SU-DHL-6 (cell line): ENCODE data around the gene ATG10.

Experiments used
- H2AFZ ChIP-seq: fragments of 200-600 bp; sonication (generic); 2 replicates; pipeline ENCODE4 v1.6.1; 2014; ENCODE audit warnings: low read depth, mild to moderate bottlenecking, moderate library complexity, mixed read lengths, antibody characterized with exemption, low read length; ENCODE audit not compliant: severe bottlenecking
- H3F3A ChIP-seq: fragments of 200-600 bp; shearing (Covaris generic); 2 replicates; pipeline ENCODE4 v1.6.0; 2016; ENCODE audit warnings: antibody characterized with exemption, mild to moderate bottlenecking; ENCODE audit not compliant: insufficient read depth
- H3K27ac ChIP-seq: fragments of 200-600 bp; sonication (generic); 2 replicates; pipeline ENCODE4 v1.5.1; 2016; ENCODE audit warnings: low read depth, mild to moderate bottlenecking, low read length, moderate library complexity, mixed read lengths
- H3K27me3 ChIP-seq: fragments of 200-600 bp; sonication (generic), shearing (Covaris generic); 2 replicates; pipeline ENCODE4 v1.6.0; 2014; ENCODE audit warnings: mild to moderate bottlenecking, low read length
- H3K36me3 ChIP-seq: fragments of 200-600 bp; sonication (generic); 2 replicates; pipeline ENCODE4 v1.6.1; 2014; ENCODE audit warnings: mild to moderate bottlenecking, low read length, mixed read lengths
- H3K4me2 ChIP-seq: fragments of 300-600, 200-600 bp; shearing (Covaris generic), sonication (generic); 2 replicates; pipeline ENCODE4 v1.6.0; 2014; ENCODE audit warnings: low read length, low read depth, mild to moderate bottlenecking; ENCODE audit not compliant: poor library complexity, severe bottlenecking
- H3K4me3 ChIP-seq: fragments of 200-600 bp; sonication (generic); 2 replicates; pipeline ENCODE4 v1.5.1; 2014; ENCODE audit warnings: antibody characterized with exemption, low read length, mild to moderate bottlenecking, mixed read lengths; ENCODE audit not compliant: insufficient read depth, poor library complexity, severe bottlenecking
- H3K79me2 ChIP-seq: fragments of 200-600 bp; sonication (generic); 2 replicates; pipeline ENCODE4 v1.6.1; 2014; ENCODE audit warnings: mild to moderate bottlenecking, low read length, moderate library complexity; ENCODE audit not compliant: insufficient read depth
- H3K9ac ChIP-seq: fragments of 200-600 bp; sonication (generic); 2 replicates; pipeline ENCODE4 v1.7.0; 2014; ENCODE audit warnings: mild to moderate bottlenecking, low read length
- H3K9me2 ChIP-seq: fragments of 200-600 bp; sonication (generic); replicated peaks from 2 replicates; pipeline ENCODE4 v1.6.1; 2014; ENCODE audit warnings: low read length; ENCODE audit not compliant: insufficient read depth
- H3K9me3 ChIP-seq: fragments of 200-600 bp; sonication (generic); 2 replicates; pipeline ENCODE4 v1.6.1; 2014; ENCODE audit warnings: low read length, mixed read lengths; ENCODE audit not compliant: insufficient read depth
- H4K20me1 ChIP-seq: fragments of 200-600 bp; sonication (generic); 2 replicates; pipeline ENCODE4 v1.6.1; 2014; ENCODE audit warnings: low read depth, mild to moderate bottlenecking, antibody characterized with exemption, low read length, moderate library complexity, mixed read lengths
- EZH2phosphoT487 ChIP-seq: fragments of 200-600 bp; sonication (generic), shearing (Covaris generic); conservative IDR thresholded peaks from 2 replicates; pipeline ENCODE4 v1.6.1; 2018; ENCODE audit warnings: mild to moderate bottlenecking, antibody characterized with exemption, low read length, moderate library complexity, mixed read lengths
- TF ChIP-seq, protein P1 (sequence below): fragments of 200-600 bp; sonication (generic); IDR thresholded peaks from one replicate; pipeline ENCODE4 v1.5.1; 2017; ENCODE audit warnings: antibody characterized with exemption, mild to moderate bottlenecking, low read length, moderate library complexity; ENCODE audit not compliant: insufficient read depth, poor library complexity, severe bottlenecking

ATG10 gene

DNA sequence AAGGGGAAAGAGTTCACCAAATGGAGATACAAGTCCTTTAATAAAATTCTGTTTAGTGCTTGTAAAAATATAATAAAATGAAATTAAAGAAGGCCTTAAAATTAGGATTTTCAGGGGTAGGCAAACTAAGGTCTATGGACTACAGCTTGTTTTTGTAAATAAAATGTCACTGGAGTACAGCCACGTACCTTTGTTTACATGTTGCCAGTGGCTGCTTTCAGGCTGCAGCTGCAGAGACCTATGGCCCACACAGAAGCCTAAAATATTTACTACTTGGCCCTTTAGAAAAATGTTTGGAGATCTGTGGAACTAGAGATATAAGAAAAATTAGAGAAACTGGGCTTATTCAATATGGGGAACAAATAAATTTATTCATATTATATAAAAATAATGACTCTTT, 183.5 kb downstream of the ATG10 start:
- H3K27ac ChIP-seq: no peak overlapping the region
- TF ChIP-seq, protein P1, sequence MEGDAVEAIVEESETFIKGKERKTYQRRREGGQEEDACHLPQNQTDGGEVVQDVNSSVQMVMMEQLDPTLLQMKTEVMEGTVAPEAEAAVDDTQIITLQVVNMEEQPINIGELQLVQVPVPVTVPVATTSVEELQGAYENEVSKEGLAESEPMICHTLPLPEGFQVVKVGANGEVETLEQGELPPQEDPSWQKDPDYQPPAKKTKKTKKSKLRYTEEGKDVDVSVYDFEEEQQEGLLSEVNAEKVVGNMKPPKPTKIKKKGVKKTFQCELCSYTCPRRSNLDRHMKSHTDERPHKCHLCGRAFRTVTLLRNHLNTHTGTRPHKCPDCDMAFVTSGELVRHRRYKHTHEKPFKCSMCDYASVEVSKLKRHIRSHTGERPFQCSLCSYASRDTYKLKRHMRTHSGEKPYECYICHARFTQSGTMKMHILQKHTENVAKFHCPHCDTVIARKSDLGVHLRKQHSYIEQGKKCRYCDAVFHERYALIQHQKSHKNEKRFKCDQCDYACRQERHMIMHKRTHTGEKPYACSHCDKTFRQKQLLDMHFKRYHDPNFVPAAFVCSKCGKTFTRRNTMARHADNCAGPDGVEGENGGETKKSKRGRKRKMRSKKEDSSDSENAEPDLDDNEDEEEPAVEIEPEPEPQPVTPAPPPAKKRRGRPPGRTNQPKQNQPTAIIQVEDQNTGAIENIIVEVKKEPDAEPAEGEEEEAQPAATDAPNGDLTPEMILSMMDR: no peak
- TF ChIP-seq EZH2phosphoT487: no peak
- H3K4me3 ChIP-seq: no peak overlapping the region
- H3K9ac ChIP-seq: no peak overlapping the region
- no peaks in the 10 kb centered on the region for H3K9me3 ChIP-seq
- H3F3A ChIP-seq: no peaks in the 10 kb centered on the region
- no peaks in the 10 kb centered on the region for H3K36me3 ChIP-seq
- H3K4me2 ChIP-seq: no peak overlapping the region
- H3K79me2 ChIP-seq: no peaks in the 10 kb centered on the region
- no peaks in the 10 kb centered on the region for H3K27me3 ChIP-seq
- H3K9me2 ChIP-seq: no peaks in the 10 kb centered on the region
- no peaks in the 10 kb centered on the region for H4K20me1 ChIP-seq
- H2AFZ ChIP-seq: no peak overlapping the region

DNA sequence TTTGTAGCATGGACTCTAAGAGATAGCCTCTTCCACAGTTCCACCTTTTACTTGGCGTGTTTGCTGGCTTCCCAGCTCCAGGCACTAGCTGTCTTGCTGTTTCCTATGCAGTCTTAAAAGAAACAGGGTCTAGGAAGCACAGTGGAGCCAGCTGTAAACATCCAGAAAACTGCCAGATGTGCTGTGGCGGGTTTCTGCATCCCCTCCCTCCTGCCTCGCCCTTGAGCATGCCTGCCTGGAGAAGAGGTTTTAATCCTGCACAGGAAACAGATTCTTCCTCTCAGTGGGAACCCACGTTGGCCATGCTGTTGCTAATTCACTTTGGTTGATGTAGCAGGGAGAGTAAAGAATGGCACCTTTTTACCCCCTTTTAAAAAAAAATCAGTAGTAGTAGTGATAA, 185.1 kb downstream of the ATG10 start:
- Histone ChIP-seq H3F3A (no peaks in the 10 kb centered on the region), H3K79me2 (no peaks in the 10 kb centered on the region), H3K9me3 (no peaks in the 10 kb centered on the region), H2AFZ (no peak overlapping the region), H4K20me1 (no peaks in the 10 kb centered on the region), H3K9me2 (no peaks in the 10 kb centered on the region), H3K27ac (no peak overlapping the region), H3K9ac (no peak overlapping the region), H3K36me3 (no peaks in the 10 kb centered on the region), H3K4me3 (no peak overlapping the region), H3K27me3 (no peaks in the 10 kb centered on the region), H3K4me2 (no peak overlapping the region)
- TF ChIP-seq EZH2phosphoT487: no peak
- TF ChIP-seq, protein P1: no peak

DNA sequence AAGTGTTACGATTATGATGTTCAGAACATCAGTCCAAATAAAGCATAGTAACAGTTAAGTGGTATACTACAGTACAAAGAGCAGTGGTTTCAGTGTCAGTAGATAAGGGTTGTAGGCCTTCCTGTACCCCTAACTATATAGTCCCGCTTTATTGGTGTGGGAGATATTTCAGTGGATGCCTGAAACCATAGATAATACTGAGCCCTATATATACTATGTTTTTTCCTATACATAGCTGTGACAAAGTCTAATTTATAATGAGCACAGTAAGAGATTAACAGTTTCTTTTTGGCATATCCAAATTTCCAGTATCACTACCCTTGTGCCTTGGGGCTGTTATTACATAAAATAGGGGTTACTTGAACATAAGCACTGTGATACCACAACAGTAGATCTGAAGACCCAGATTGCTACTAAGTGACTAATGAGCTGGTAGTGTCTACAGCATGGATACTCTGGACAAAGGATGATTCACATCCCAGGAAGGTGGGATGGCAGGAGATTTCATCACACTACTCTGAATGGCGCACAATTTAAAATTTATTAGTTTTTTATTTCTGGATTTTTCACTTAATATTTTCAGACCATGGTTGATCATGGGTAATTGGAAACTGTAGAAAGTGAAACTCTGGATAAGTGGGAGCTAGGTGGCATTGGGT, 187.1 kb downstream of the ATG10 start:
- Histone ChIP-seq H3K27ac (no peak overlapping the region), H2AFZ (no peak overlapping the region), H3K9me2 (no peaks in the 10 kb centered on the region), H3K36me3 (no peaks in the 10 kb centered on the region), H3K9me3 (no peaks in the 10 kb centered on the region), H3K9ac (no peak overlapping the region), H3K27me3 (no peaks in the 10 kb centered on the region), H4K20me1 (no peaks in the 10 kb centered on the region), H3K4me3 (no peak overlapping the region), H3F3A (no peaks in the 10 kb centered on the region), H3K79me2 (no peaks in the 10 kb centered on the region), H3K4me2 (no peak overlapping the region)
- TF ChIP-seq, protein P1: no peak
- no peak for TF ChIP-seq EZH2phosphoT487
